ENCODE measurements around the gene SORCS2.

SORCS2 gene

GRCh38 chr4:7279902-7280301 is 87.6 kb downstream of the SORCS2 start:
- H3K79me2 ChIP-seq (ENCODE audit: insufficient read depth, low read length) = no peaks in the 10 kb centered on the region
- no peak overlapping the region for H2AFZ ChIP-seq (ENCODE audit: low read depth, low read length)
- TF ChIP-seq CTCF (IDR thresholded peaks at IDR 0.05; ENCODE audit: borderline replicate concordance, extremely low read depth, low read length, poor library complexity, severe bottlenecking) = no peak
- no peak for TF ChIP-seq EZH2 (IDR thresholded peaks at IDR 0.05; ENCODE audit: borderline replicate concordance, low read depth, low read length, severe bottlenecking)
- no peak overlapping the region for H3K9ac ChIP-seq (ENCODE audit: low read depth, low read length)
- no peak overlapping the region for H3K4me3 ChIP-seq (ENCODE audit: low read depth in 1 of 2, low read length in 2 of 2)
- ATAC-seq (ENCODE audit: insufficient read depth, low read depth) (no peak), DNase-seq (no peak)
- no peaks in the 10 kb centered on the region for H3K9me3 ChIP-seq (ENCODE audit: insufficient read depth, low read length, severe bottlenecking)
- H3K27me3 ChIP-seq (ENCODE audit: insufficient read depth, low read length, poor library complexity) = no peaks in the 10 kb centered on the region
- H3K36me3 ChIP-seq (ENCODE audit: insufficient read depth, low read length) = no peaks in the 10 kb centered on the region
- H3K27ac ChIP-seq (ENCODE audit: low read length) = no peak overlapping the region
- H4K20me1 ChIP-seq (ENCODE audit: insufficient read depth, low read length) = peaks cover 8% of the 10 kb centered on the region; the same call in 1 of the 2 replicates
- H3K4me1 ChIP-seq (ENCODE audit: insufficient read depth, low read length) = no peaks in the 10 kb centered on the region
- no peak overlapping the region for H3K4me2 ChIP-seq (ENCODE audit: insufficient read depth, low read length)

GRCh38 chr4:7280926-7281690 is 88.8 kb downstream of the SORCS2 start:
- no peaks in the 10 kb centered on the region for H3K4me1 ChIP-seq (ENCODE audit: insufficient read depth, low read length)
- H3K4me2 ChIP-seq (ENCODE audit: insufficient read depth, low read length) = no peak overlapping the region
- H4K20me1 ChIP-seq (ENCODE audit: insufficient read depth, low read length) = peaks cover 8% of the 10 kb centered on the region; the same call in 1 of the 2 replicates
- no peak for DNase-seq
- no peak overlapping the region for H3K27ac ChIP-seq (ENCODE audit: low read length)
- H3K4me3 ChIP-seq (ENCODE audit: low read depth in 1 of 2, low read length in 2 of 2) = no peak overlapping the region
- no peaks in the 10 kb centered on the region for H3K27me3 ChIP-seq (ENCODE audit: insufficient read depth, low read length, poor library complexity)
- H2AFZ ChIP-seq (ENCODE audit: low read depth, low read length) = no peak overlapping the region
- H3K79me2 ChIP-seq (ENCODE audit: insufficient read depth, low read length) = no peaks in the 10 kb centered on the region
- no peaks in the 10 kb centered on the region for H3K9me3 ChIP-seq (ENCODE audit: insufficient read depth, low read length, severe bottlenecking)
- H3K36me3 ChIP-seq (ENCODE audit: insufficient read depth, low read length) = no peaks in the 10 kb centered on the region
- H3K9ac ChIP-seq (ENCODE audit: low read depth, low read length) = no peak overlapping the region
- TF ChIP-seq EZH2 (IDR thresholded peaks at IDR 0.05; ENCODE audit: borderline replicate concordance, low read depth, low read length, severe bottlenecking) = no peak
- TF ChIP-seq CTCF (IDR thresholded peaks at IDR 0.05; ENCODE audit: borderline replicate concordance, extremely low read depth, low read length, poor library complexity, severe bottlenecking) = no peak
- ATAC-seq (ENCODE audit: insufficient read depth, low read depth) = no peak

DNA sequence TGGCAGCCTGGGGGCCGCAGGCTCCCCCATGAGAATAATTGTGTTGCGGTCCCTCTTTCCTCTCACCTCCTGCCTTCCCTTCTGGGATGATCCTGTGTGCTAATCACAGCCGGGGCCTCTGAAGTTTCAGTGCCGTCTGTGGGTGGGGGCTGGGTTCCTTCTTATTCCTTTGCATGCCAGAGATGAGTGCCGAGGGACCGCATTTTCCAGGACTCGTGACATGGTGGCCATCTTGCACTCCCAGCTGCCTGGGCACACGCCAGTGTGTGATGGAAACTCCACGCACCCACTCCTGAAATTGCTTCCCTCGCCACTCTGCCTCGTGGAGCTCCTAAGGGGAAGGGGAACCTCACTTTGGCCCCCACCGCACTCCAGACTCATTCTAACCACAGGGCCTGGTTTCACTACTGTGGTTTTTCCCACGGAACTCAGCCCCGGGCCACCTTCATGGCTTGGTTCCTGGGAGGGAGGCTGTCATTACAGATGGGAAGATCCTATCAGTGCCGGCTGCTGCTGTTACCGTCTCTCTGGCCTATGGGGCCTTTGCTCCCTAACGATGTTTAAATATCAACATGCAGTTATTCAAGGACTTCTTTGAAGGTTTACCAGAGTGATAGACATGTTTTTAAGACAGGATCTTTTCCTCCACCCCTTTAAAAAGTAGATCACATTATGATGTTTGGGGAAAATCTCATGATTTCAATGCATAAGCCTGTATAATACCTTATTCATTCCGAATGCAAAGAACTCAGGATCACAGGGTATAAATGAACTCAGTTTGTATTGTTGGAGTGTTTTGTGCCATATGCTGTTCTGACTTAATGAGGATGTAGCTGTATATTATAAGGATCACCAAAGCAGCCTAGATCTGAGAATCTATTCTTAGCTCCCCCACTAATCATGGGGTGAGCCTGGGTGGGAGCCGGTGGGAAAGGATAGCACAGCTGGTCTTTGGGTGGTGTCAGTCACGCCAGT is 89.6 kb downstream of the SORCS2 start:
- Histone ChIP-seq H3K79me2 (ENCODE audit: insufficient read depth, low read length) (no peaks in the 10 kb centered on the region), H3K4me3 (ENCODE audit: low read depth in 1 of 2, low read length in 2 of 2) (no peak overlapping the region), H3K4me1 (ENCODE audit: insufficient read depth, low read length) (no peaks in the 10 kb centered on the region), H4K20me1 (ENCODE audit: insufficient read depth, low read length) (peaks cover 8% of the 10 kb centered on the region; the same call in 1 of the 2 replicates), H3K27me3 (ENCODE audit: insufficient read depth, low read length, poor library complexity) (no peaks in the 10 kb centered on the region), H3K9ac (ENCODE audit: low read depth, low read length) (no peak overlapping the region), H3K36me3 (ENCODE audit: insufficient read depth, low read length) (no peaks in the 10 kb centered on the region), H3K27ac (ENCODE audit: low read length) (no peak overlapping the region), H3K9me3 (ENCODE audit: insufficient read depth, low read length, severe bottlenecking) (no peaks in the 10 kb centered on the region), H3K4me2 (ENCODE audit: insufficient read depth, low read length) (no peak overlapping the region), H2AFZ (ENCODE audit: low read depth, low read length) (no peak overlapping the region)
- ATAC-seq (ENCODE audit: insufficient read depth, low read depth) (no peak), DNase-seq (no peak)
- no peak for TF ChIP-seq CTCF (IDR thresholded peaks at IDR 0.05; ENCODE audit: borderline replicate concordance, extremely low read depth, low read length, poor library complexity, severe bottlenecking)
- TF ChIP-seq EZH2 (IDR thresholded peaks at IDR 0.05; ENCODE audit: borderline replicate concordance, low read depth, low read length, severe bottlenecking) = no peak
